HepG2 (cell line): ENCODE data around the gene GRIN2C. TPM values are rescaled to one million over a fixed set of nuclear protein-coding genes. Genes with fewer than 3 reads are reported as not detected.
A peak's percentile ranks its signal among the peaks of the same experiment; 100 is the strongest.

Experiments used
- CBX2 ChIP-seq, 2 experiments: fragments of 200-600 bp in 1 of 2; sonication (generic); formaldehyde crosslinking in 1 of 2; IDR thresholded peaks; 2 replicates each; pipeline versions ENCODE4 v1.7.0 to v1.8.1; 2018 to 2022; ENCODE audit warnings: low read depth in 2 of 2, low read length in 1 of 2, mild to moderate bottlenecking in 1 of 2, missing genetic modification reagents in 1 of 2
- CREBL2 ChIP-seq: sonication (generic); formaldehyde crosslinking; IDR thresholded peaks from 2 replicates; pipeline ENCODE4 v1.8.1; 2023; ENCODE audit warnings: missing genetic modification reagents, mild to moderate bottlenecking, borderline replicate concordance
- ELF3 ChIP-seq: IDR thresholded peaks from 2 replicates; pipeline ENCODE4 v1.6.1; 2016; ENCODE audit warnings: missing genetic modification reagents, missing compliant biosample characterization
- FOXK2 ChIP-seq: fragments of 450-650 bp; IDR thresholded peaks from 2 replicates; pipeline ENCODE4 v1.6.1; 2016
- GATAD1 ChIP-seq: IDR thresholded peaks from 2 replicates; pipeline ENCODE4 v1.6.1; 2016; ENCODE audit warnings: missing genetic modification reagents, missing compliant biosample characterization
- HNRNPL ChIP-seq: fragments of 200-400 bp; formaldehyde crosslinking; IDR thresholded peaks from 2 replicates; pipeline ENCODE4 v1.6.1; 2017; ENCODE audit warnings: mild to moderate bottlenecking, low read depth, low read length
- HNRNPLL ChIP-seq: fragments of 200-400 bp; formaldehyde crosslinking; IDR thresholded peaks from 2 replicates; pipeline ENCODE4 v1.6.1; 2017; ENCODE audit warnings: mild to moderate bottlenecking, low read depth, low read length; ENCODE audit not compliant: poor library complexity, severe bottlenecking
- KLF15 ChIP-seq: sonication (generic); formaldehyde crosslinking; IDR thresholded peaks from 2 replicates; pipeline ENCODE4 v1.8.1; 2023; ENCODE audit warnings: borderline replicate concordance, mild to moderate bottlenecking, inconsistent platforms, missing genetic modification reagents, mixed read lengths
- MAZ ChIP-seq, 2 experiments: sonication (generic) in 1 of 2; formaldehyde crosslinking in 1 of 2; IDR thresholded peaks; 2 replicates each; pipeline versions ENCODE4 v1.5.0 to v1.6.1; 2012 to 2020; ENCODE audit warnings: low read depth in 2 of 2, mild to moderate bottlenecking in 2 of 2, borderline replicate concordance in 1 of 2, improper control_type of control experiment in 1 of 2, low read length in 1 of 2, missing genetic modification reagents in 1 of 2, moderate library complexity in 1 of 2
- MYNN ChIP-seq: sonication (generic); formaldehyde crosslinking; IDR thresholded peaks from 2 replicates; pipeline ENCODE4 v1.4.0; 2020; ENCODE audit warnings: mild to moderate bottlenecking, low read depth, missing genetic modification reagents
- PAXIP1 ChIP-seq: sonication (generic); formaldehyde crosslinking; conservative IDR thresholded peaks from 2 replicates; pipeline ENCODE4 v1.4.0; 2020; ENCODE audit warnings: mild to moderate bottlenecking, missing genetic modification reagents, moderate library complexity
- RCOR2 ChIP-seq: IDR thresholded peaks from 2 replicates; pipeline ENCODE4 v1.6.1; 2016; ENCODE audit warnings: missing biosample characterization, missing genetic modification reagents
- SAP130 ChIP-seq: IDR thresholded peaks from 2 replicates; pipeline ENCODE4 v1.6.1; 2016; ENCODE audit warnings: low read depth
- TFDP1 ChIP-seq: IDR thresholded peaks from 2 replicates; pipeline ENCODE4 v1.6.1; 2016; ENCODE audit warnings: missing compliant biosample characterization, missing genetic modification reagents, borderline replicate concordance
- THAP8 ChIP-seq: sonication (generic); formaldehyde crosslinking; IDR thresholded peaks from 2 replicates; pipeline ENCODE4 v1.5.1; 2020; ENCODE audit warnings: missing genetic modification reagents, mild to moderate bottlenecking, borderline replicate concordance
- ZBTB3 ChIP-seq: sonication (generic); formaldehyde crosslinking; IDR thresholded peaks from 2 replicates; pipeline ENCODE4 v1.4.0; 2020; ENCODE audit warnings: low read depth, mild to moderate bottlenecking, moderate library complexity, missing genetic modification reagents, borderline replicate concordance
- ZFP36L1 ChIP-seq: sonication (generic); formaldehyde crosslinking; IDR thresholded peaks from 2 replicates; pipeline ENCODE4 v1.8.0; 2022; ENCODE audit warnings: mild to moderate bottlenecking, missing genetic modification reagents, moderate library complexity
- ZFP36L2 ChIP-seq: sonication (generic); formaldehyde crosslinking; IDR thresholded peaks from 2 replicates; pipeline ENCODE4 v1.4.0; 2020; ENCODE audit warnings: missing genetic modification reagents
- ZNF556 ChIP-seq: sonication (generic); formaldehyde crosslinking; IDR thresholded peaks from 2 replicates; pipeline ENCODE4 v1.4.0; 2020; ENCODE audit warnings: mild to moderate bottlenecking, missing genetic modification reagents, borderline replicate concordance
- ZNF720 ChIP-seq: sonication (generic); formaldehyde crosslinking; IDR thresholded peaks from 2 replicates; pipeline ENCODE4 v1.4.0; 2020; ENCODE audit warnings: missing genetic modification reagents
- ZNF777 ChIP-seq: sonication (generic); formaldehyde crosslinking; IDR thresholded peaks from 2 replicates; pipeline ENCODE4 v1.4.0; 2020; ENCODE audit warnings: missing genetic modification reagents
- ZNF891 ChIP-seq: sonication (generic); formaldehyde crosslinking; IDR thresholded peaks from 2 replicates; pipeline ENCODE4 v1.5.0; 2020; ENCODE audit warnings: mild to moderate bottlenecking, missing genetic modification reagents
- polyA plus RNA-seq, 8 experiments: library from polyadenylated mRNA; depleted of rRNA in 3 of 8; stranded (reverse) in 7 of 8; unstranded in 1 of 8; fragments of >200 nt; fragmentation: Illumina TruSeq in 4 of 8; extraction: Trizol in 4 of 8; gene quantifications; 2 replicates each; pipeline versions ENCODE4 v1.2.1 to v1.2.3, GENCODE V29; 2011 to 2016; ENCODE audit warnings: low read depth in 4 of 8, missing spikeins in 1 of 8, mixed read lengths in 1 of 8; ENCODE audit not compliant: insufficient read depth in 1 of 8
- total RNA-seq, 5 experiments: library from RNA; depleted of rRNA; stranded (reverse); fragments of >200 nt; fragmentation: Illumina TruSeq; extraction: Trizol; gene quantifications; 2 replicates each; pipeline ENCODE4 v1.2.3, GENCODE V29; 2016; ENCODE audit warnings: low read depth in 1 of 5

GRIN2C gene
- total and polyA plus RNA-seq, 2 of the 13 experiments (the other 11 are each of a cell fraction or from before 2014, with no cell fraction given) = 0.03 to 0.11 TPM

- 0 out of 2 replicates have a peak, but pooled peaks have one; percentile 10 for TF ChIP-seq PAXIP1 (CRISPR knock-in tag)
- peak; percentile 80; the same call in 1 of the 2 replicates for TF ChIP-seq ZNF556 (CRISPR knock-in tag)
- peak; percentile 29 for TF ChIP-seq ELF3 (CRISPR knock-in tag)
- 0 out of 2 replicates have a peak, but pooled peaks have one; percentile 49 for TF ChIP-seq RCOR2
- TF ChIP-seq ZNF720 (CRISPR knock-in tag) = no peak
- TF ChIP-seq HNRNPL = no peak
- TF ChIP-seq FOXK2 = no peak
- TF ChIP-seq MAZ (IDR thresholded peaks at IDR 0.05; ENCODE audit: borderline replicate concordance, low read depth, low read length) = no peak
- TF ChIP-seq MAZ (CRISPR knock-in tag; IDR thresholded peaks at IDR 0.05; ENCODE audit: low read depth) = no peak; the same call in 1 of the 2 replicates
- TF ChIP-seq ZNF777 (CRISPR knock-in tag) = peak; percentile 61; the same call in 1 of the 2 replicates
- peak; percentile 73 for TF ChIP-seq HNRNPLL
- TF ChIP-seq ZFP36L1 (CRISPR knock-in tag) = no peak
- TF ChIP-seq GATAD1 (CRISPR knock-in tag) = no peak
- TF ChIP-seq ZBTB3 (CRISPR knock-in tag) = no peak
- no peak for TF ChIP-seq KLF15
- peak; percentile 75 for TF ChIP-seq SAP130 (CRISPR knock-in tag)
- no peak for TF ChIP-seq ZFP36L2 (CRISPR knock-in tag)
- 0 out of 2 replicates have a peak, but pooled peaks have one; percentile 65 for TF ChIP-seq ZNF891
- TF ChIP-seq MYNN = peak; percentile 93
- no peak for TF ChIP-seq CBX2 (IDR thresholded peaks at IDR 0.05; ENCODE audit: low read depth, low read length)
- no peak for TF ChIP-seq CBX2 (CRISPR knock-in tag; IDR thresholded peaks at IDR 0.05; ENCODE audit: low read depth)
- TF ChIP-seq THAP8 (CRISPR knock-in tag) = no peak
- 0 out of 2 replicates have a peak, but pooled peaks have one; percentile 27 for TF ChIP-seq CREBL2 (CRISPR knock-in tag)
- 0 out of 2 replicates have a peak, but pooled peaks have one; percentile 40 for TF ChIP-seq TFDP1 (CRISPR knock-in tag)
Measured at GRCh38 chr17:74872313-74873036, 12.8 kb upstream of the GRIN2C start, which contains the start of gene FDXR (continued).
